BE2C (cell line): ENCODE measurements around the gene PATE1.

ENCODE experiments used
- DNase-seq: peaks from one replicate; pipeline ENCODE4 v3.0.0-alpha.2; 2020
- H3K27me3 ChIP-seq: fragments of 250-450 bp; sonication (Bioruptor Pico); 2 replicates; pipeline ENCODE4 v1.5.1; 2020; ENCODE audit warnings: mild to moderate bottlenecking
- H3K36me3 ChIP-seq: fragments of 250-450 bp; sonication (Bioruptor Pico); 2 replicates; pipeline ENCODE4 v1.5.1; 2020; ENCODE audit warnings: mild to moderate bottlenecking
- H3K4me1 ChIP-seq: fragments of 250-450 bp; sonication (Bioruptor Pico); 2 replicates; pipeline ENCODE4 v1.5.1; 2020
- H3K4me3 ChIP-seq: 2 replicates; pipeline ENCODE4 v1.5.1; 2011; ENCODE audit warnings: low read depth, low read length
- H3K9me3 ChIP-seq: fragments of 250-450 bp; sonication (Bioruptor Pico); 2 replicates; pipeline ENCODE4 v1.5.1; 2020
- TF ChIP-seq, protein P1 (sequence below): IDR thresholded peaks from 2 replicates; pipeline ENCODE4 v1.5.1; 2012; ENCODE audit warnings: mild to moderate bottlenecking, low read depth, low read length

PATE1 gene

DNA sequence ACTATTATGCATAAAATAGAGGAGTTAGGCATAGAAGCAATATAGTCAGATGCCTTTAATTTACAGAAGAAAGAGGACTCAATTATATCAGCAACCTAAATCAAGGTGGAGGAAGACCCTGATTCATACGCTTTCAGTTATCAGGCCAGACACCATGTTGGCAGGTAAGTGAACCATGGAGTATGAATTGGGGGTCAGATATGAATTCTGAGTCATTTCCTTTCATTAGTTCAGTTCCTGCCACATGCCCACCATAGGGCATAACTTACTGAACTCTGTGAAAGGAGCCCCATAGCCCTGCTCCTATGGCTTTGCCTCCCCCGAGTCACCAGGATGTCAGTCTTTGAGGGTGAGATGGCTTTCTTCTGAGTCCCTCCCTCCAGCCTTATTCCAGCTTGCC lies 17.4 kb downstream of the PATE1 start:
- Histone ChIP-seq H3K4me1 (no peaks in the 10 kb centered on the region), H3K9me3 (no peaks in the 10 kb centered on the region), H3K4me3 (no peak overlapping the region), H3K27me3 (peaks cover 17% of the 10 kb centered on the region), H3K36me3 (no peaks in the 10 kb centered on the region)
- TF ChIP-seq, protein P1, sequence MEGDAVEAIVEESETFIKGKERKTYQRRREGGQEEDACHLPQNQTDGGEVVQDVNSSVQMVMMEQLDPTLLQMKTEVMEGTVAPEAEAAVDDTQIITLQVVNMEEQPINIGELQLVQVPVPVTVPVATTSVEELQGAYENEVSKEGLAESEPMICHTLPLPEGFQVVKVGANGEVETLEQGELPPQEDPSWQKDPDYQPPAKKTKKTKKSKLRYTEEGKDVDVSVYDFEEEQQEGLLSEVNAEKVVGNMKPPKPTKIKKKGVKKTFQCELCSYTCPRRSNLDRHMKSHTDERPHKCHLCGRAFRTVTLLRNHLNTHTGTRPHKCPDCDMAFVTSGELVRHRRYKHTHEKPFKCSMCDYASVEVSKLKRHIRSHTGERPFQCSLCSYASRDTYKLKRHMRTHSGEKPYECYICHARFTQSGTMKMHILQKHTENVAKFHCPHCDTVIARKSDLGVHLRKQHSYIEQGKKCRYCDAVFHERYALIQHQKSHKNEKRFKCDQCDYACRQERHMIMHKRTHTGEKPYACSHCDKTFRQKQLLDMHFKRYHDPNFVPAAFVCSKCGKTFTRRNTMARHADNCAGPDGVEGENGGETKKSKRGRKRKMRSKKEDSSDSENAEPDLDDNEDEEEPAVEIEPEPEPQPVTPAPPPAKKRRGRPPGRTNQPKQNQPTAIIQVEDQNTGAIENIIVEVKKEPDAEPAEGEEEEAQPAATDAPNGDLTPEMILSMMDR: no peak
- DNase-seq: no peak

DNA sequence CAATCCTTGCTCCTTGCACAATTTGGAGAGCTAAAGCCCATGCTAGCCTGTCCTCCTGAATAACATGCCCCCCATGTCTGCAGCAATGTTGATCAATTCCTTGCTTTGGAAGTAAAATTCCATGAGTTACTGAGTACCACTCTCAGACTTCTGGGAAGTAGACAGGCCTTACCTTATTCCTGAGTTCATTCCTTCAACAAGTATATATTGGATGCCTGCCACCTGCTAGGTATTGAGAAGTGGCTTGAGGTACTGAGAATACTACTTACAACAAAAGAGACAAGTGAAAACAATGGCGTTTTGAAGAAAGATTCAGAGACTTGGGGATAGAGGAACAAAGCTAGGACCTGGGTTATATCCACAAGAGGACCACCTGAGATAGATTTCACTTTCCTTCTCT lies 20.2 kb downstream of the PATE1 start:
- peaks cover 39% of the 10 kb centered on the region for H3K27me3 ChIP-seq
- H3K36me3 ChIP-seq: no peaks in the 10 kb centered on the region
- no peak for DNase-seq
- H3K4me1 ChIP-seq: no peaks in the 10 kb centered on the region
- no peak overlapping the region for H3K4me3 ChIP-seq
- H3K9me3 ChIP-seq: no peaks in the 10 kb centered on the region
- TF ChIP-seq, protein P1: no peak

DNA sequence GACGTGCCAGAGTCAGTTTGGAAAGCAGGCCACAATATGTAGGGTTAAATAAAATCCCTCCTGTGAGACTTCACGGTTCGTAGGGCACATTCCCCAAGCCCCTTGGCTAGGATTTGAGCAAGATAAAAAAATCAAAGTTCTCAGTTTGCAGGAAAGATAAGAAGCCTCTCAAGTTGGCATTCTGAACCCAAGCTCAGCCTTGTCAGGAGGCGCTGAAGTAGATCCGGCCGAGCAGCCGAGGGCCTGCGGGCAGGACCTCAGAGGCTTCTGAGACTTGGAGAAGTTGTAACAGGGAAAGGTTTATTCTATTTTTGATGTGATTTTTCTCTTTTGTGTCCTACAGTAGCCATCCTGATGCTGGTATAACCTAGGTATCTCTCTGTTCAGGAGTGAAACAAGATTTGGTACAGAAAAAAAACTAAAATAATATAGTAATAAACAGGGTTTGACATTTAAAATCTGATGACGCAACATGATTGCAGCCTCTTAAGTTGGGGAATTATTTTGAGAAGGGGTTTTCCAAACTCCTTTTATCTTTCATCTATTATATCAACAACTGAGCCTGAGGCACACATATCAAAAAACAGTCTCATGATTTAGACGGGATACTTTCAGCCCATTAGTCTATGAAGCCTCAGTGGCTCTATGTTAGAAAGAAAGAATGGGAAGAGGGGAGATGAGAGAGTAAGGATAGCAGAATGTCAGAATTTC lies 22.4 kb downstream of the PATE1 start:
- Histone ChIP-seq H3K27me3 (peaks cover 61% of the 10 kb centered on the region), H3K4me1 (no peaks in the 10 kb centered on the region), H3K4me3 (no peak overlapping the region), H3K9me3 (no peaks in the 10 kb centered on the region; the same call in 1 of the 2 replicates), H3K36me3 (no peaks in the 10 kb centered on the region)
- TF ChIP-seq, protein P1: no peak
- no peak for DNase-seq

DNA sequence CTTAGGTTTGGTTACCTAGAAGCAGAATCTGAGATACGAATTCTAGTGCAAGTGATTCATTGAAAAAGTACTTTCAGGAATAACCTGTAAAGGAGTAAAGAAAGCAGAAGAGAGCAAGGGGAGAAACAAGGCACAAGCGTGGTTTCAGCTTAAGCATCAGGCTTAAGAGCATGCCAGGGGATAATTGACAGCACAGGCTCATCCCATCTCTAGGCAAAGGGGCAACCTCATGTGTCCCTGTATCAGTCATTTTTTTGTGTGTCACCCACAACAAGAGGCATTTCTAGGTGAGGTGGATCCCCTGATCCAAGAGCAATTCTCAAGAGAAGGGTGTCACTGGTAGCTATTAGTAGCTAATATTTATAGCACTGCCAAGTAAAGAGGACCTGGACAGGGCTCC lies 24.5 kb downstream of the PATE1 start:
- H3K27me3 ChIP-seq: peaks cover 56% of the 10 kb centered on the region
- no peaks in the 10 kb centered on the region; the same call in 1 of the 2 replicates for H3K9me3 ChIP-seq
- DNase-seq: no peak
- H3K36me3 ChIP-seq: no peaks in the 10 kb centered on the region
- TF ChIP-seq, protein P1: no peak
- no peak overlapping the region for H3K4me3 ChIP-seq
- H3K4me1 ChIP-seq: no peaks in the 10 kb centered on the region

DNA sequence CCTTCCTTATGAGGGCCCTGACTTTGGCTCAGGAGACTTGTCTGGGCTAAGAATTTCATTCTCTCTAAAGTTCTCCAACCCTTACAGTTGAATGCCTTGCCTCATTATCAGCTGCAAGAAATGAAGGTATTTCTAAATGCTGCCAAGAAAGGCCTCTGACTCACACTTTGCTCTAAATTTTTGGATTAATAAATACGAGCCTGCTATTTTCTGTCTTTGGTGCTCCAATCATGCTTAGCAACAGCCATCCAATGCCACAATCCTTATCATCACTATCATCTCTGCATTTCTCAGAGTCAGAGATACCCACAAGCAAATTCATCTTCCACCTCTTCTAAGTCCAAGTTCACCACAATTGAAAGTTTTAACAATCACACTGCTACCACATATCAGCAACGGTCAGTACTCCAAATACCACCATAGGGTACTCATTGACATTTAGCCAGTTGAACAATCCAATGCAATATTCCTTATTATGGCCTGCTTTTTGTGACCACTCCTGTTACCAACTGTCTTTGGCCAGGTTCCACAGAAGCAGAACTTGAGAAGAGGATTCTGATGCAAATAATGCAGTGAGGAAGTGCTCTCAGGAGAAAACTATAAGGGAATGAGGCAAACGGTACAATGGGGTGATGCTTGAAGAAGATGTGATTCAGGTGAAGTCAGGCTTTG lies 26.9 kb downstream of the PATE1 start:
- H3K9me3 ChIP-seq: no peaks in the 10 kb centered on the region; the same call in 1 of the 2 replicates
- H3K27me3 ChIP-seq: peaks cover 58% of the 10 kb centered on the region
- no peak for DNase-seq
- no peaks in the 10 kb centered on the region for H3K36me3 ChIP-seq
- H3K4me1 ChIP-seq: no peaks in the 10 kb centered on the region
- TF ChIP-seq, protein P1: no peak
- H3K4me3 ChIP-seq: no peak overlapping the region

DNA sequence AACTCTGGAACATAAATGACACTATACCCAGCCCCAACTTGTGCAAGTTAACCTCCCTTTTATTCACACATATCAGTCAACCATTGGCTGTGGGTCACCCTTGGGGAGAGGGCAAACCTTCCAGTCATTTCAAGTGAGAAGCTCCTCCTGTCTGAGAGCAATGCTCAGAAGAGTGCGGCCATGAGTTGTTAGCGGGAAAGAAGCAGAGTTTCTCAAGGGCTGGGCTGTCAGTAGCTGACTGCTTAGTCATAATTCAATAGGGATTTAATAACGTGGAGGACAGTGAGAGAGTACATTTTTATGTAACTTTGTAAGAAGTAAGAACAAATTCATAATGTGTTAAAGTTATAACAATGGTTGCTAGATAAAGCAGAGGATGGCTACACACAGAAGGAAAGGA lies 27.4 kb downstream of the PATE1 start:
- Histone ChIP-seq H3K4me3 (no peak overlapping the region), H3K36me3 (no peaks in the 10 kb centered on the region), H3K4me1 (no peaks in the 10 kb centered on the region), H3K9me3 (no peaks in the 10 kb centered on the region; the same call in 1 of the 2 replicates), H3K27me3 (peaks cover 53% of the 10 kb centered on the region)
- TF ChIP-seq, protein P1: no peak
- no peak for DNase-seq
